Nephron (organoid): ENCODE results near the gene RYR3.

Experiments used
- H3K27ac Mint-ChIP-seq, 3 experiments: 2 replicates each; pipeline ENCODE4 v1.8.0; 2020; ENCODE audit warnings: mixed read lengths in 3 of 3, mild to moderate bottlenecking in 2 of 3, moderate library complexity in 1 of 3
- H3K27me3 Mint-ChIP-seq: 2 replicates; pipeline ENCODE4 v1.8.0; 2021; ENCODE audit warnings: low read depth, mild to moderate bottlenecking, moderate library complexity, mixed read lengths
- H3K36me3 Mint-ChIP-seq: 2 replicates; pipeline ENCODE4 v1.8.0; 2020; ENCODE audit warnings: low read depth, mixed read lengths
- H3K4me1 Mint-ChIP-seq: 2 replicates; pipeline ENCODE4 v1.8.0; 2020; ENCODE audit warnings: mixed read lengths
- H3K4me3 Mint-ChIP-seq, 3 experiments: 2 replicates each; pipeline ENCODE4 v1.8.0; 2020; ENCODE audit warnings: mild to moderate bottlenecking in 3 of 3, mixed read lengths in 3 of 3, moderate library complexity in 2 of 3
- H3K9me3 Mint-ChIP-seq: 2 replicates; pipeline ENCODE4 v1.8.0; 2020; ENCODE audit warnings: mixed read lengths
- TF ChIP-seq, protein P1 (sequence below), 3 experiments: fragments of 200-600 bp; sonication (generic); IDR thresholded peaks; one replicate each; pipeline ENCODE4 v1.5.0; 2021; ENCODE audit warnings: antibody characterized with exemption in 3 of 3; ENCODE audit not compliant: unreplicated experiment in 3 of 3

RYR3 gene

DNA sequence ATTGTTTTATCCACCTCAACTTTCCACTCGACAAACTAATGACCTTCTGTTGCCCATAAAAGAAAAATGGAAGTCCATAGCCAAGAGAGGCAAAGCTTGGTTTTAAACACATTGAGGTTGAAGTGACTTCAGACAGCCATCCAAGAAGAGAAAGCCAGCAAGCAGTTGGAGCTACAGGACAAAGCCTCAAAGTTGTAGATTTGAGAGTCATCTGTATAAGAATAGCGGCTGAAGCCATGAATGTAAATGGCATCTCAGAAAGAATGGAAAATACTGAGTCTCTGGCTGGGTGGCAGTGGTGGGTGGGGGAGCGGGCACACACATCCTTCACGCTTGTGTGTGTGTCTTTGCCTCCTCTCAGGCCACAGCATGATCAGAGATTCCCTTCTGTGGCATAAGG is 533.4 kb downstream of the RYR3 start:
- no peaks in the 10 kb centered on the region for H3K36me3 Mint-ChIP-seq
- H3K4me3 Mint-ChIP-seq = no peak overlapping the region
- no peaks in the 10 kb centered on the region for H3K4me1 Mint-ChIP-seq
- TF ChIP-seq, protein P1, sequence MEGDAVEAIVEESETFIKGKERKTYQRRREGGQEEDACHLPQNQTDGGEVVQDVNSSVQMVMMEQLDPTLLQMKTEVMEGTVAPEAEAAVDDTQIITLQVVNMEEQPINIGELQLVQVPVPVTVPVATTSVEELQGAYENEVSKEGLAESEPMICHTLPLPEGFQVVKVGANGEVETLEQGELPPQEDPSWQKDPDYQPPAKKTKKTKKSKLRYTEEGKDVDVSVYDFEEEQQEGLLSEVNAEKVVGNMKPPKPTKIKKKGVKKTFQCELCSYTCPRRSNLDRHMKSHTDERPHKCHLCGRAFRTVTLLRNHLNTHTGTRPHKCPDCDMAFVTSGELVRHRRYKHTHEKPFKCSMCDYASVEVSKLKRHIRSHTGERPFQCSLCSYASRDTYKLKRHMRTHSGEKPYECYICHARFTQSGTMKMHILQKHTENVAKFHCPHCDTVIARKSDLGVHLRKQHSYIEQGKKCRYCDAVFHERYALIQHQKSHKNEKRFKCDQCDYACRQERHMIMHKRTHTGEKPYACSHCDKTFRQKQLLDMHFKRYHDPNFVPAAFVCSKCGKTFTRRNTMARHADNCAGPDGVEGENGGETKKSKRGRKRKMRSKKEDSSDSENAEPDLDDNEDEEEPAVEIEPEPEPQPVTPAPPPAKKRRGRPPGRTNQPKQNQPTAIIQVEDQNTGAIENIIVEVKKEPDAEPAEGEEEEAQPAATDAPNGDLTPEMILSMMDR (IDR thresholded peaks at IDR 0.05; ENCODE audit: unreplicated experiment in 3 of 3) = no peak
- H3K9me3 Mint-ChIP-seq = no peaks in the 10 kb centered on the region
- H3K27ac Mint-ChIP-seq = no peak overlapping the region
- no peaks in the 10 kb centered on the region for H3K27me3 Mint-ChIP-seq

DNA sequence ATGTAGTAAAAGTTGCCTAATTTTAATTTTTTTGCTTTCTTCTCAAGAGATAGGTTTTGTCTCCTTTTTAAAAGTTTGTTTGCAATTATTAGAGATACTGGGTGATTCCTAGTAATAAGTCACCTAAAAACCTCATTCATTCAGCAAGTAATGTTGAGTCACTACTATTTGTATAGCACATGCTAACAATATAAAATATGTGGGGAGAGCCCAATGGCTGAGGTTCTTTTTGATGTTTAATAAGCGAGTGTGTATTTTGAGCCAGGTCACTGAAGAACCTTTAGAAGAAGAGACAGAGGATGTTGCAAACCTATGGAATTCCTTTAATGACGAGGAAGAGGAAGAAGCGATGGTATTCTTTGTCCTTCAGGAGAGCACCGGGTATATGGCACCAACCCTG is 533.8 kb downstream of the RYR3 start:
- H3K27me3 Mint-ChIP-seq = no peaks in the 10 kb centered on the region
- H3K36me3 Mint-ChIP-seq = no peaks in the 10 kb centered on the region
- H3K9me3 Mint-ChIP-seq = no peaks in the 10 kb centered on the region
- no peaks in the 10 kb centered on the region for H3K4me1 Mint-ChIP-seq
- TF ChIP-seq, protein P1 (IDR thresholded peaks at IDR 0.05; ENCODE audit: unreplicated experiment in 3 of 3) = no peak
- no peak overlapping the region for H3K4me3 Mint-ChIP-seq
- no peak overlapping the region for H3K27ac Mint-ChIP-seq

DNA sequence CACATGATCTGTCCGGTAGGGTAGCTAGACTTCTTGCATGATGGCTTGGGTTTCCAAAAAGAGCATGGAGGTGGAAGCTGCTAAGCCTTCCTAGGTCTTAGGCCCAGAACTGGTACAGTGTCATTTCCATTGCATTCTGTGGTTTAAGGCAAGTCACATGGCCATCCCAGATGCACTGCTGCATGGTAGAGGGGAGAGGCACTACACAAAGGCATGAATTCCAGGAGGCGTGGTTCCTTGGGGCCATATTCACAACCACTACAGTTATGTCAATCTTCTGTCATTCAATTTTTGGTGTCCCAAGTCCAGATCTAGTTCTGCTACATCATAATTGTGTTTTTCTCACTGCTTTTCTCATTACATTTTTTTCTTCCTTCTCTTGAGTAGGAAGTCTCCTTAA is 535.4 kb downstream of the RYR3 start:
- no peaks in the 10 kb centered on the region for H3K9me3 Mint-ChIP-seq
- no peak overlapping the region for H3K4me3 Mint-ChIP-seq
- no peak overlapping the region for H3K27ac Mint-ChIP-seq
- TF ChIP-seq, protein P1 (IDR thresholded peaks at IDR 0.05; ENCODE audit: unreplicated experiment in 3 of 3) = no peak
- no peaks in the 10 kb centered on the region for H3K27me3 Mint-ChIP-seq
- H3K4me1 Mint-ChIP-seq = no peaks in the 10 kb centered on the region
- no peaks in the 10 kb centered on the region for H3K36me3 Mint-ChIP-seq

DNA sequence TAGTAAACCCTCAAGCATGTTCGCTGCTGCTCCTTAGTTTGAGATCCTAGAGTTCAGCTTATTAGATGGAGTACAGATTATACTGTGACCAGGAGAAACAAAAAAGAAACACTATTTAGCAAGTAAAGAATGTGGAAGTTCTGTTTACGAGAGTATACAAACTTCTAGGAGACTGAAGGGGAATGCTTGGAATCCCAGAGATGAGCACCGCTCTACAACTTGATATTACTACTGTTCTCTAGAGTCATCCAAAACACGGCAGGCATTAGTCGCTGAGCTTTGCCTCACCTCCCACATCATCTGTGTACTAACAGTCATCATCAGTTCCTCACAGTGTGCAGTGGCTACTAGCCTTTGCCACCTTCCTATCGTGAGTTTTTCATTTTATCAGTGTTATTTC is 536.1 kb downstream of the RYR3 start:
- no peaks in the 10 kb centered on the region for H3K9me3 Mint-ChIP-seq
- TF ChIP-seq, protein P1 (IDR thresholded peaks at IDR 0.05; ENCODE audit: unreplicated experiment in 3 of 3) = no peak
- H3K4me3 Mint-ChIP-seq = no peak overlapping the region
- H3K27me3 Mint-ChIP-seq = no peaks in the 10 kb centered on the region
- H3K36me3 Mint-ChIP-seq = no peaks in the 10 kb centered on the region
- no peaks in the 10 kb centered on the region for H3K4me1 Mint-ChIP-seq
- H3K27ac Mint-ChIP-seq = no peak overlapping the region

DNA sequence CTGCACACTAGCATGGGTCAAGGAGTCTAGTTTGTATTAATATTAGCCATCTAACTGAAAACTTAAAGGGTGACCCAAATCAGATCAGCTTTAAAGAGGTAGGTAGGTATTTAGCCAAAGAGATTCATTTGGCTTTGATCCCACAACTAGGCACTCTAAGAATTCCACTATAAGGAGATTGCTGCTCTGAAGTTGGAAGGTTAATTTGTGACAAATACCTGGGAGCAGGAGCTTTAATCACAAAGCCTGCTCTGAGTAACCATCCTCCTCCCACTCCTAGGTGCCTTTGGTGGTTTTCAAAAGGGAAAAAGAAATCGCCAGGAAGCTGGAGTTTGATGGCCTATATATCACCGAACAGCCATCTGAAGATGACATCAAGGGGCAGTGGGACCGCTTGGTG is 537.2 kb downstream of the RYR3 start:
- H3K27me3 Mint-ChIP-seq = no peaks in the 10 kb centered on the region
- H3K36me3 Mint-ChIP-seq = no peaks in the 10 kb centered on the region
- peak overlapping the region in 1 of 3 experiments; percentile 17 for H3K27ac Mint-ChIP-seq

DNA sequence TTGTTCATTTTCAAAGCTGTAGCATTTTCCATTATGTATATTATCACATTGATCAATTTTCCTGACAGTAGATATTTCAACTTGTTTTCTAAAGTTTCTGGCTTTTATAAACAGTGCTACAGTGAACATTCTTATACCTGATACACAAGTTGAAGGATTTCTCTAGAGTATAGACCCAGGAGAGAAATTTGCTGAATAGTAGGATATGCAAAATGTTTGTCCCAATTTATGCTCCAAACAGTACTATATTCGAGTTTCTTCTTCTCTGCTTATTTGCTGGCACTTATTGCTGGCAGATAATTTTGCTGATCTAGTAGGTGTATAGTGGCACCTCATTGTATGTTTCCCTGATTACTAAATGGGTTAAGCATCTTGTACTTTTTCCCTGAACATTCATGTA is 540.3 kb downstream of the RYR3 start:
- Mint-ChIP-seq H3K27ac (no peak overlapping the region), H3K4me1 (no peaks in the 10 kb centered on the region), H3K27me3 (no peaks in the 10 kb centered on the region), H3K4me3 (no peak overlapping the region), H3K36me3 (no peaks in the 10 kb centered on the region), H3K9me3 (no peaks in the 10 kb centered on the region)
- TF ChIP-seq, protein P1 (IDR thresholded peaks at IDR 0.05; ENCODE audit: unreplicated experiment in 3 of 3) = no peak

More for the DNA sequence above, 537.2 kb downstream of the RYR3 start:
- Mint-ChIP-seq H3K4me1 (no peaks in the 10 kb centered on the region), H3K4me3 (no peak overlapping the region), H3K9me3 (no peaks in the 10 kb centered on the region)
- TF ChIP-seq, protein P1 (IDR thresholded peaks at IDR 0.05; ENCODE audit: unreplicated experiment in 3 of 3) = no peak
